ENCODE measurements around the gene MPP3.

DNA sequence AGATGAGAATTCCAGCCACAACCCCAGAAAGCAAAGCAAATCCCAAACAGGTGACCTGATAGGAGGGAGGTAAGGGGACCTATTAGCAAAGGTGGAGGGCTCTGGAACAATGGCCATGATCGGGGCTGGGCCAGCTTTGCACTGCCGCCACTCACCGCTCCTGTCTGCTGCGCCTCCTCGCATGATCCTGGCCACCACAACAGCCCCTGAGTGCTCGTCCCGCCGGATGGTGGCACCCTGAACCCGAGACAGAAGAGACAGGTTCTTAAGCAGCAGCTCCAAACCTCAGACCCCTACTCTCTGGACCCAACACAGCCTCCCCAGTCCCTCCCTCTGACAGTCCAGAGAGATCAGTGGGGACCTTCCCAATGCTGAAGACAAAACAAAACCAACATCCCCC, 5.3 kb downstream of the MPP3 start:
- TF ChIP-seq, protein P1, sequence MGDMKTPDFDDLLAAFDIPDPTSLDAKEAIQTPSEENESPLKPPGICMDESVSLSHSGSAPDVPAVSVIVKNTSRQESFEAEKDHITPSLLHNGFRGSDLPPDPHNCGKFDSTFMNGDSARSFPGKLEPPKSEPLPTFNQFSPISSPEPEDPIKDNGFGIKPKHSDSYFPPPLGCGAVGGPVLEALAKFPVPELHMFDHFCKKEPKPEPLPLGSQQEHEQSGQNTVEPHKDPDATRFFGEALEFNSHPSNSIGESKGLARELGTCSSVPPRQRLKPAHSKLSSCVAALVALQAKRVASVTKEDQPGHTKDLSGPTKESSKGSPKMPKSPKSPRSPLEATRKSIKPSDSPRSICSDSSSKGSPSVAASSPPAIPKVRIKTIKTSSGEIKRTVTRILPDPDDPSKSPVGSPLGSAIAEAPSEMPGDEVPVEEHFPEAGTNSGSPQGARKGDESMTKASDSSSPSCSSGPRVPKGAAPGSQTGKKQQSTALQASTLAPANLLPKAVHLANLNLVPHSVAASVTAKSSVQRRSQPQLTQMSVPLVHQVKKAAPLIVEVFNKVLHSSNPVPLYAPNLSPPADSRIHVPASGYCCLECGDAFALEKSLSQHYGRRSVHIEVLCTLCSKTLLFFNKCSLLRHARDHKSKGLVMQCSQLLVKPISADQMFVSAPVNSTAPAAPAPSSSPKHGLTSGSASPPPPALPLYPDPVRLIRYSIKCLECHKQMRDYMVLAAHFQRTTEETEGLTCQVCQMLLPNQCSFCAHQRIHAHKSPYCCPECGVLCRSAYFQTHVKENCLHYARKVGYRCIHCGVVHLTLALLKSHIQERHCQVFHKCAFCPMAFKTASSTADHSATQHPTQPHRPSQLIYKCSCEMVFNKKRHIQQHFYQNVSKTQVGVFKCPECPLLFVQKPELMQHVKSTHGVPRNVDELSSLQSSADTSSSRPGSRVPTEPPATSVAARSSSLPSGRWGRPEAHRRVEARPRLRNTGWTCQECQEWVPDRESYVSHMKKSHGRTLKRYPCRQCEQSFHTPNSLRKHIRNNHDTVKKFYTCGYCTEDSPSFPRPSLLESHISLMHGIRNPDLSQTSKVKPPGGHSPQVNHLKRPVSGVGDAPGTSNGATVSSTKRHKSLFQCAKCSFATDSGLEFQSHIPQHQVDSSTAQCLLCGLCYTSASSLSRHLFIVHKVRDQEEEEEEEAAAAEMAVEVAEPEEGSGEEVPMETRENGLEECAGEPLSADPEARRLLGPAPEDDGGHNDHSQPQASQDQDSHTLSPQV (IDR thresholded peaks at IDR 0.05): no peak
- TF ChIP-seq MAFK (IDR thresholded peaks at IDR 0.05; ENCODE audit: low read length) (no peak), ZNF354B (CRISPR knock-in tag; IDR thresholded peaks at IDR 0.05) (no peak), NRF1 (conservative IDR thresholded peaks at IDR 0.05 in 1 of 2, IDR thresholded peaks at IDR 0.05 in 1 of 2) (no peak), ZBTB7A (IDR thresholded peaks at IDR 0.05; ENCODE audit: borderline replicate concordance, control insufficient read depth, low read depth, low read length) (no peak), KDM1A (IDR thresholded peaks at IDR 0.05) (no peak), CREB1 (IDR thresholded peaks at IDR 0.05) (no peak), CREB1 (CRISPR knock-in tag; IDR thresholded peaks at IDR 0.05) (no peak), GATAD2B (IDR thresholded peaks at IDR 0.05; ENCODE audit: borderline replicate concordance) (no peak), TFE3 (CRISPR knock-in tag; IDR thresholded peaks at IDR 0.05) (no peak), CCAR2 (IDR thresholded peaks at IDR 0.05; ENCODE audit: low read depth, low read length) (no peak)
- TF ChIP-seq, protein P2, sequence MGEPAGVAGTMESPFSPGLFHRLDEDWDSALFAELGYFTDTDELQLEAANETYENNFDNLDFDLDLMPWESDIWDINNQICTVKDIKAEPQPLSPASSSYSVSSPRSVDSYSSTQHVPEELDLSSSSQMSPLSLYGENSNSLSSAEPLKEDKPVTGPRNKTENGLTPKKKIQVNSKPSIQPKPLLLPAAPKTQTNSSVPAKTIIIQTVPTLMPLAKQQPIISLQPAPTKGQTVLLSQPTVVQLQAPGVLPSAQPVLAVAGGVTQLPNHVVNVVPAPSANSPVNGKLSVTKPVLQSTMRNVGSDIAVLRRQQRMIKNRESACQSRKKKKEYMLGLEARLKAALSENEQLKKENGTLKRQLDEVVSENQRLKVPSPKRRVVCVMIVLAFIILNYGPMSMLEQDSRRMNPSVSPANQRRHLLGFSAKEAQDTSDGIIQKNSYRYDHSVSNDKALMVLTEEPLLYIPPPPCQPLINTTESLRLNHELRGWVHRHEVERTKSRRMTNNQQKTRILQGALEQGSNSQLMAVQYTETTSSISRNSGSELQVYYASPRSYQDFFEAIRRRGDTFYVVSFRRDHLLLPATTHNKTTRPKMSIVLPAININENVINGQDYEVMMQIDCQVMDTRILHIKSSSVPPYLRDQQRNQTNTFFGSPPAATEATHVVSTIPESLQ (CRISPR knock-in tag; IDR thresholded peaks at IDR 0.05): no peak
- TF ChIP-seq, protein P3, sequence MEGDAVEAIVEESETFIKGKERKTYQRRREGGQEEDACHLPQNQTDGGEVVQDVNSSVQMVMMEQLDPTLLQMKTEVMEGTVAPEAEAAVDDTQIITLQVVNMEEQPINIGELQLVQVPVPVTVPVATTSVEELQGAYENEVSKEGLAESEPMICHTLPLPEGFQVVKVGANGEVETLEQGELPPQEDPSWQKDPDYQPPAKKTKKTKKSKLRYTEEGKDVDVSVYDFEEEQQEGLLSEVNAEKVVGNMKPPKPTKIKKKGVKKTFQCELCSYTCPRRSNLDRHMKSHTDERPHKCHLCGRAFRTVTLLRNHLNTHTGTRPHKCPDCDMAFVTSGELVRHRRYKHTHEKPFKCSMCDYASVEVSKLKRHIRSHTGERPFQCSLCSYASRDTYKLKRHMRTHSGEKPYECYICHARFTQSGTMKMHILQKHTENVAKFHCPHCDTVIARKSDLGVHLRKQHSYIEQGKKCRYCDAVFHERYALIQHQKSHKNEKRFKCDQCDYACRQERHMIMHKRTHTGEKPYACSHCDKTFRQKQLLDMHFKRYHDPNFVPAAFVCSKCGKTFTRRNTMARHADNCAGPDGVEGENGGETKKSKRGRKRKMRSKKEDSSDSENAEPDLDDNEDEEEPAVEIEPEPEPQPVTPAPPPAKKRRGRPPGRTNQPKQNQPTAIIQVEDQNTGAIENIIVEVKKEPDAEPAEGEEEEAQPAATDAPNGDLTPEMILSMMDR (IDR thresholded peaks at IDR 0.05 in 2 of 3, conservative IDR thresholded peaks at IDR 0.05 in 1 of 3; ENCODE audit: insufficient read depth in 2 of 3, low read depth in 1 of 3, low read length in 3 of 3): no peak

Data from K562 (cell line).